ENCODE results near the gene HSPB9.

The HSPB9 gene

GRCh38 chr17:42146911-42147607, 24.5 kb downstream of the HSPB9 start:
- DNase-seq: no peak

- no peak for DNase-seq
Measured at GRCh38 chr17:42153919-42154742, 31.5 kb downstream of the HSPB9 start.

GRCh38 chr17:42155614-42156045, 33.0 kb downstream of the HSPB9 start:
- no peak for DNase-seq

GRCh38 chr17:42159796-42160530, 37.4 kb downstream of the HSPB9 start:
- no peak for DNase-seq

- DNase-seq: no peak
Measured at GRCh38 chr17:42160531-42160910, 37.9 kb downstream of the HSPB9 start.

GRCh38 chr17:42163113-42163512, 40.5 kb downstream of the HSPB9 start:
- DNase-seq: peak; percentile 9

- no peak for DNase-seq
Measured at GRCh38 chr17:42163696-42164407, 41.2 kb downstream of the HSPB9 start.

GRCh38 chr17:42165751-42166150, 43.1 kb downstream of the HSPB9 start:
- DNase-seq: no peak

GRCh38 chr17:42166196-42166763, 43.7 kb downstream of the HSPB9 start:
- DNase-seq: no peak

GRCh38 chr17:42167807-42168206, 45.2 kb downstream of the HSPB9 start:
- no peak for DNase-seq

GRCh38 chr17:42169351-42169750, 46.7 kb downstream of the HSPB9 start:
- no peak for DNase-seq

- DNase-seq: no peak
Measured at GRCh38 chr17:42171831-42172230, 49.2 kb downstream of the HSPB9 start.
